Mesendoderm (in vitro differentiated cells): ENCODE data around the gene ABCB11.

Source experiments
- DNase-seq: peaks from one replicate; pipeline ENCODE4 v3.0.0; 2013
- H2AK5ac ChIP-seq: 2 replicates; pipeline ENCODE4 v1.6.1; 2013; ENCODE audit warnings: low read length, inconsistent platforms
- H2BK120ac ChIP-seq: 2 replicates; pipeline ENCODE4 v1.6.1; 2013; ENCODE audit warnings: low read depth, mild to moderate bottlenecking, low read length, moderate library complexity, mixed read lengths
- H2BK15ac ChIP-seq: replicated peaks from 2 replicates; pipeline ENCODE4 v1.6.1; 2013; ENCODE audit warnings: low read depth, mild to moderate bottlenecking, moderate library complexity
- H2BK5ac ChIP-seq: 2 replicates; pipeline ENCODE4 v1.6.1; 2013; ENCODE audit warnings: low read length, inconsistent platforms
- H3K18ac ChIP-seq: 2 replicates; pipeline ENCODE4 v1.6.1; 2013; ENCODE audit warnings: mild to moderate bottlenecking, low read length, mixed read lengths
- H3K23ac ChIP-seq: one replicate; pipeline ENCODE4 v1.6.1; 2013; ENCODE audit warnings: low read length
- H3K27ac ChIP-seq: 2 replicates; pipeline ENCODE4 v1.5.1; 2013; ENCODE audit warnings: low read depth, mild to moderate bottlenecking, inconsistent platforms, low read length, moderate library complexity
- H3K27me3 ChIP-seq: 2 replicates; pipeline ENCODE4 v1.6.1; 2013; ENCODE audit warnings: low read length, control low read depth, mild to moderate bottlenecking, inconsistent platforms; ENCODE audit not compliant: insufficient read depth, poor library complexity
- H3K36me3 ChIP-seq: 2 replicates; pipeline ENCODE4 v1.6.1; 2013; ENCODE audit warnings: low read length, inconsistent platforms; ENCODE audit not compliant: control insufficient read depth, insufficient read depth
- H3K4ac ChIP-seq: one replicate; pipeline ENCODE4 v1.6.1; 2013; ENCODE audit warnings: low read depth, mild to moderate bottlenecking, low read length, moderate library complexity
- H3K4me1 ChIP-seq: 2 replicates; pipeline ENCODE4 v1.6.1; 2013; ENCODE audit warnings: low read depth, low read length, inconsistent platforms; ENCODE audit not compliant: control insufficient read depth
- H3K4me2 ChIP-seq: 2 replicates; pipeline ENCODE4 v1.6.1; 2013; ENCODE audit warnings: low read length
- H3K4me3 ChIP-seq: 2 replicates; pipeline ENCODE4 v1.5.1; 2013; ENCODE audit warnings: mild to moderate bottlenecking, low read length
- H3K56ac ChIP-seq: one replicate; pipeline ENCODE4 v1.6.1; 2013; ENCODE audit warnings: low read length
- H3K79me1 ChIP-seq: 2 replicates; pipeline ENCODE4 v1.6.1; 2013; ENCODE audit warnings: low read length, inconsistent platforms
- H3K79me2 ChIP-seq: 2 replicates; pipeline ENCODE4 v1.6.1; 2013; ENCODE audit warnings: mild to moderate bottlenecking, low read length; ENCODE audit not compliant: control insufficient read depth, insufficient read depth
- H3K9ac ChIP-seq: 2 replicates; pipeline ENCODE4 v1.6.1; 2013; ENCODE audit warnings: low read length, inconsistent platforms
- H4K5ac ChIP-seq: one replicate; pipeline ENCODE4 v1.6.1; 2013; ENCODE audit warnings: low read length
- H4K8ac ChIP-seq: one replicate; pipeline ENCODE4 v1.6.1; 2013; ENCODE audit warnings: low read depth, mild to moderate bottlenecking, control low read depth, low read length, moderate library complexity
- WGBS: extraction: QIAGEN DNeasy Blood & Tissue Kit; methylation state at CpG from one replicate; pipeline ENCODE4 v1.1.7; 2013; ENCODE audit warnings: low lambda C conversion rate, missing lambda C conversion rate; ENCODE audit not compliant: insufficient coverage; ENCODE audit errors: extremely low coverage; 5-methylcytosine and 5-hydroxymethylcytosine counted together

Gene ABCB11

GRCh38 chr2:168969865-168970264, 61.3 kb downstream of the ABCB11 start:
- Histone ChIP-seq H3K27ac (no peak overlapping the region), H3K4ac (no peak overlapping the region), H2BK15ac (no peak overlapping the region), H3K4me1 (no peaks in the 10 kb centered on the region), H3K27me3 (no peaks in the 10 kb centered on the region), H3K79me1 (no peaks in the 10 kb centered on the region), H3K56ac (no peak overlapping the region), H2AK5ac (no peak overlapping the region), H3K18ac (no peak overlapping the region), H3K36me3 (no peaks in the 10 kb centered on the region), H4K8ac (no peak overlapping the region), H3K4me2 (no peak overlapping the region), H3K4me3 (no peak overlapping the region), H3K9ac (no peak overlapping the region), H2BK120ac (no peak overlapping the region), H3K79me2 (no peaks in the 10 kb centered on the region), H3K23ac (no peak overlapping the region), H2BK5ac (no peak overlapping the region), H4K5ac (no peak overlapping the region)
- no peak for DNase-seq
- no CpG with 5 or more reads among the region's 2 CpGs for WGBS

GRCh38 chr2:168968342-168968741, 62.8 kb downstream of the ABCB11 start:
- no CpG with 5 or more reads among the region's 2 CpGs for WGBS
- Histone ChIP-seq H3K36me3 (no peaks in the 10 kb centered on the region), H3K79me1 (no peaks in the 10 kb centered on the region), H3K27ac (no peak overlapping the region), H3K79me2 (no peaks in the 10 kb centered on the region), H2BK5ac (no peak overlapping the region), H2BK15ac (no peak overlapping the region), H3K4me3 (no peak overlapping the region), H3K4me2 (no peak overlapping the region), H3K18ac (no peak overlapping the region), H3K9ac (no peak overlapping the region), H3K27me3 (no peaks in the 10 kb centered on the region), H2BK120ac (no peak overlapping the region), H3K23ac (no peak overlapping the region), H3K4ac (no peak overlapping the region), H2AK5ac (no peak overlapping the region), H3K4me1 (no peaks in the 10 kb centered on the region), H4K5ac (no peak overlapping the region), H3K56ac (no peak overlapping the region), H4K8ac (no peak overlapping the region)
- DNase-seq: no peak

- Histone ChIP-seq H3K9ac (no peak overlapping the region), H3K27ac (no peak overlapping the region), H3K36me3 (no peaks in the 10 kb centered on the region), H4K5ac (no peak overlapping the region), H3K4ac (no peak overlapping the region), H3K27me3 (no peaks in the 10 kb centered on the region), H3K18ac (no peak overlapping the region), H3K56ac (no peak overlapping the region), H2BK5ac (no peak overlapping the region), H2BK15ac (no peak overlapping the region), H3K4me3 (no peak overlapping the region), H2AK5ac (no peak overlapping the region), H3K79me1 (no peaks in the 10 kb centered on the region), H3K4me1 (no peaks in the 10 kb centered on the region), H3K23ac (no peak overlapping the region), H2BK120ac (no peak overlapping the region), H3K79me2 (no peaks in the 10 kb centered on the region), H3K4me2 (no peak overlapping the region), H4K8ac (no peak overlapping the region)
- no peak for DNase-seq
- no CpG with 5 or more reads among the region's 3 CpGs for WGBS
Observed at GRCh38 chr2:168964251-168964807, 66.8 kb downstream of the ABCB11 start.

GRCh38 chr2:168962636-168963035, 68.5 kb downstream of the ABCB11 start:
- no peaks in the 10 kb centered on the region for H3K79me2 ChIP-seq
- H2BK15ac ChIP-seq: no peak overlapping the region
- H3K27ac ChIP-seq: no peak overlapping the region
- no peak overlapping the region for H2AK5ac ChIP-seq
- no peaks in the 10 kb centered on the region for H3K27me3 ChIP-seq
- H3K4ac ChIP-seq: no peak overlapping the region
- DNase-seq: no peak
- H3K36me3 ChIP-seq: no peaks in the 10 kb centered on the region
- WGBS: no CpG with 5 or more reads among the region's 1 CpG
- H3K56ac ChIP-seq: no peak overlapping the region
- H3K23ac ChIP-seq: no peak overlapping the region
- no peak overlapping the region for H3K18ac ChIP-seq
- no peaks in the 10 kb centered on the region for H3K79me1 ChIP-seq
- no peak overlapping the region for H4K8ac ChIP-seq
- H3K4me1 ChIP-seq: no peaks in the 10 kb centered on the region
- no peak overlapping the region for H2BK5ac ChIP-seq
- no peak overlapping the region for H4K5ac ChIP-seq
- H2BK120ac ChIP-seq: no peak overlapping the region
- no peak overlapping the region for H3K4me3 ChIP-seq
- H3K4me2 ChIP-seq: no peak overlapping the region
- no peak overlapping the region for H3K9ac ChIP-seq

GRCh38 chr2:168961450-168962229, 69.5 kb downstream of the ABCB11 start:
- no peak overlapping the region for H2AK5ac ChIP-seq
- 100% methylated on average over 1 of the region's 5 CpGs for WGBS
- H3K18ac ChIP-seq: no peak overlapping the region
- no peak overlapping the region for H2BK5ac ChIP-seq
- no peaks in the 10 kb centered on the region for H3K4me1 ChIP-seq
- no peak overlapping the region for H4K5ac ChIP-seq
- no peak overlapping the region for H3K4me2 ChIP-seq
- no peaks in the 10 kb centered on the region for H3K79me1 ChIP-seq
- H3K4me3 ChIP-seq: no peak overlapping the region
- no peak overlapping the region for H3K23ac ChIP-seq
- H3K36me3 ChIP-seq: no peaks in the 10 kb centered on the region
- no peak overlapping the region for H3K9ac ChIP-seq
- no peaks in the 10 kb centered on the region for H3K27me3 ChIP-seq
- H3K4ac ChIP-seq: no peak overlapping the region
- no peak overlapping the region for H3K56ac ChIP-seq
- no peak overlapping the region for H4K8ac ChIP-seq
- DNase-seq: peak; percentile 88
- H2BK15ac ChIP-seq: no peak overlapping the region
- no peak overlapping the region for H2BK120ac ChIP-seq
- H3K79me2 ChIP-seq: no peaks in the 10 kb centered on the region
- no peak overlapping the region for H3K27ac ChIP-seq

GRCh38 chr2:168956392-168956791, 74.7 kb downstream of the ABCB11 start:
- Histone ChIP-seq H3K4ac (no peak overlapping the region), H3K79me2 (no peaks in the 10 kb centered on the region)
- no CpG with 5 or more reads among the region's 2 CpGs for WGBS

More at GRCh38 chr2:168956392-168956791, 74.7 kb downstream of the ABCB11 start:
- Histone ChIP-seq H2AK5ac (no peak overlapping the region), H2BK15ac (no peak overlapping the region), H3K4me3 (no peak overlapping the region), H3K36me3 (no peaks in the 10 kb centered on the region), H3K4me2 (no peak overlapping the region), H4K5ac (no peak overlapping the region), H3K27ac (no peak overlapping the region), H3K18ac (no peak overlapping the region), H3K4me1 (no peaks in the 10 kb centered on the region), H3K79me1 (no peaks in the 10 kb centered on the region), H3K23ac (no peak overlapping the region), H2BK120ac (no peak overlapping the region), H2BK5ac (no peak overlapping the region), H3K56ac (no peak overlapping the region), H4K8ac (no peak overlapping the region), H3K9ac (no peak overlapping the region), H3K27me3 (no peaks in the 10 kb centered on the region)
- DNase-seq: no peak
